CD4-positive, alpha-beta T cell treated with Interleukin-21 for 1 hour (primary cell): Measurements from ENCODE around the gene PTGES2.

ENCODE experiments used
- DNase-seq: peaks from one replicate; pipeline ENCODE4 v3.0.0-alpha.2; 2020

Gene PTGES2

GRCh38 chr9:128127568-128127989 lies at the start of gene PTGES2:
Gene PTGES2, minus strand, starts transcription at chr9:128127729. Its CDS starts 12 bp downstream, at chr9:128127717.
- peak; percentile 87 for DNase-seq

DNA sequence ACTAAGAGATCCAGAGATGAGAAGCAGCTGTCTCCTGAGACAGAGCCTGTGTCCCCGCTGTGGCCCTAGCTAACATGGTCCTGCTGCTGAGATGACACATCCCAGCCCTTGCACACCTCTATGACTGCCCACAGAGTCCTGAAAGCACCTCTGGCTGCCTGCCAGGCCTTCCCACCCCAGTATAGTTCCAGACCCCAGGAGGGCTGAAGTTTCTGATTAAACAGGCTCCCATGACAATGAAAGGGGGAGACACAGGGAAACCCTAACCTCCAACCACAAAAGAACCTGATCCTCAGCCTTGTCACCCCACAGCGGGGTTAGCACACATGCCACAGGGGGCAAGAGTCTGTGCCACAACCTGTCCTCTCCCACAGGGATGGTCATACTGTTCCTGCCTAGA lies 48.2 kb upstream of the PTGES2 start:
- no peak for DNase-seq

- no peak for DNase-seq
These were observed 47.6 kb upstream of the PTGES2 start for GRCh38 chr9:128175102-128175563.

DNA sequence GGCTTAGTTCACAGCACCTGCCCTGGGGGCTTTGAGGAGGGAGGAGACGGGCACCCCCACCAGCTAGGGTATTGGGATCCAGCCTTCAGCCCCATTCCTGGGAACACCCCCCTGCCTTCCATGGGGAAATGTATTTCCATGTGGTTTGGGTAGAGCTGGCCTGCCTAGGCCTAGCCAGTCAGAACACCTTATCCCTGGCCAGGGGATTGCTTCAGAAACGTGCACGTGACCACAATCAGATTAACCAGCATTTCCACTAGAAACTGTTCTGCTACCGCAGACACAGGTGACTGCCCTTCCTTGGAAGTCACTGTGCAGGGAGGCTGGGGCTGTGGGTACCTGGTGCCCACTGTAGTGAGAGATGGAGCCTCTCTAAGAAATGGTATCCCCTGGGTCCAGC lies 46.5 kb upstream of the PTGES2 start:
- DNase-seq: no peak

DNA sequence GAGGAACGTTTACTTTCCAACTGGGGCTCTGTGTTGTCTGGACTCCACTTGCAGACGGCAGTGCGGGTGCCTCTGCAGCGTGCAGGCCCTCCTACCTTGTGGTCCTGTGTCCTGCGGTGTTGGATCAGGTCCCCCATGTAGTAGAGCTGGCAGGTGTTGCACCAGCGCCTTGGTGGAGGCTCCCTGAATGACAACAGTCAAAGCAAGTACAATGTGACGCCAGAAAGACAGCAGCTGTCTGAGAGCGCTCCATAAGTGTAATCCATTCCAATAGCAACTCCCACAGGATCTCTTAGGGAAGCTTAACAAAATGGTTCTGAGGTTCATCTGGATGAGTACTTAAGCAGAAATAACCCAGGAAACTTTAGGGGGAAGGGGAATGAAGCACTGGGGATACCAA lies 42.4 kb upstream of the PTGES2 start:
- no peak for DNase-seq

DNA sequence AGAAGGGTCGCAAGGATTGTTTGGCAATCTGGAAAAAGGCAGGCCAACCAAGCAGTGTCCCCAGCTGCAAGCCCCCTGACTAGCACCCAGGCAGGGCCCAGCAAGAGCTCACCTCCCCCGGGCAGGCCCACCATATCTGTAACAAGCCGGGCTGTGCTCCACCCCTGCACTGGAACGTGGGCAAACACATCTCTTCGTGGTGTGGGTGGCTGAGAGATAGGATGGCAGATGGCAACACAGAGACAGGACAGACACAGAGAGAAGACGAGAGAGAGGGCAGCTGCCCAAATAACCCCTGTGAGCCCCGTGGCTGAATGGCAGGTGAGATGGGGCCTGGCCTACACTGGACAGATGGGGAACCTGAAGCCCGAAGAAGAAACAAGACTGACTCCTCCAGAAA lies 42.0 kb upstream of the PTGES2 start:
- DNase-seq: no peak

DNA sequence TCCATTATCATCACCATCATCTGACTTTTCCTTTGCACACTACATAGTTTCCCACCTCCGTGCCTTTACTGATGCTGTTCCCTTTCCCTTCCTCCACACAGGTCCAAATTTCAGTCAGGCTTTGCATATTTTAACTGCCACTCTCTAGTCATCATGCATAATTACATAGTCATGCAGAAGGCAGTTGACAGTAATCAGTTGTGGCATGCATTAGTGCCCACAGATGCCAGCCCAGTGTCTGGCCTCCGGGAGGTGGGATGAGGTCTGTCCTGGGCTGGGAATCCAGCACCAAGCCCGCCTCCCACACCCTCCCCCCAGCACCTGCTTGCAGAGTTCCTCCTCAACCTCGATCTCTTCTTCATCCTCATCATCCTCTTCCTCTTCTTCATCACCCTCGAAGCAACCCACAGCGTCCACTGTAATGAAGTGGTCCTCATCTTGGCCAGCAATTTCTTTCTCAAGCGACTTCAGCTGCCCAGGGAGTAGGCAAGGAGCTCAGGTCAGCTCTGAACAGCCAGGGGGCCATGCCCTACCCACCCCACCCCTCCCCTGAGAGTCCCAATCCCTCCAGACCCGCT lies 41.3 kb upstream of the PTGES2 start:
- no peak for DNase-seq

GRCh38 chr9:128167209-128167608 lies 39.7 kb upstream of the PTGES2 start:
- no peak for DNase-seq

DNA sequence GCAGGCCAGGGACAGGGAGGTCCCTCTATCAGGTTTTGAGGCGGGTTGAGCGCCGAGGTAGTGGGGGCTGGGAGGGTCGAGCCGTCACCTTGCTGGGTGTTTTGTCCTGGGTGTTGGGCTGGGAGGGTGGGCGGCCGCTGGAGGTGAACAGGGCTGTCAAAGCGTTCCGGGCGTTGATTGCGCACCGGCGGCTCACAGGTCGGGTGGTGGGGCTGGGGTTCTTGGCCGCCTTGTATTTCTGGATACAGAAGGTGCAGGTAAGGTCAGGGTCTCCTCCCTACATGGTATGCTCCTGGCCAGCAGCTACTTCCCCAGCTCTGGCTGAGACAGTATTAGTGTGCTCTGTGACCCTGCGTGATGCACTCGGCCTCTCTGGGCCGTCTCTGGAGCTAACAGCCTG lies 38.6 kb upstream of the PTGES2 start:
- no peak for DNase-seq

DNA sequence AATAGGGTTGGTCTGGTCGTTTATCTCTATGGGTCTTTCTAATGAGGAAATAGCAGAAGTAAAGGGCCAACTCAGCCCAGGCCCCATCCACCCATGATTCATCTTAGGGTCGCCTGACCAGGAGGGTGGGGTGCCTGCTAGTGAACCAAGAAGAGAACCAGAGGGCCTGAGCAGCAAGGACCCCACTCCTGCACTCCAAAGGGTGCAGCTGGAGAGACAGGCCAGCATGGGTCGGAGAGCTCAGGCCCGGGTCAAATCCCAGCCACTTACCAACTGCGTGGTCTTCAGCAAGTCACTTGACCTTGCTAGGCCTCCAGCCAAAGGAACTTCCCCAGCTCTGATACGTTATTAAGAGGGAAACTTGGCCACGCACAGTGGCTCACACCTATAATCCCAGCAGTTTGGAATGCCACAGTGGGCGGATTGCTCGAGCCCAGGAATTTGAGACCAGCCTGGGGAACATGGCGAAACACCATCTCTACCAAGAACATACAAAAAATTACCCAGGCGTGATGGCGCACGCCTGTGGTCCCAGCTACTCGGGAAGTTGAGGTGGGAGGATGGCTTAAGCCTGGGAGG lies 36.9 kb upstream of the PTGES2 start:
- DNase-seq: no peak

GRCh38 chr9:128163523-128164306 lies 36.2 kb upstream of the PTGES2 start:
- no peak for DNase-seq

DNA sequence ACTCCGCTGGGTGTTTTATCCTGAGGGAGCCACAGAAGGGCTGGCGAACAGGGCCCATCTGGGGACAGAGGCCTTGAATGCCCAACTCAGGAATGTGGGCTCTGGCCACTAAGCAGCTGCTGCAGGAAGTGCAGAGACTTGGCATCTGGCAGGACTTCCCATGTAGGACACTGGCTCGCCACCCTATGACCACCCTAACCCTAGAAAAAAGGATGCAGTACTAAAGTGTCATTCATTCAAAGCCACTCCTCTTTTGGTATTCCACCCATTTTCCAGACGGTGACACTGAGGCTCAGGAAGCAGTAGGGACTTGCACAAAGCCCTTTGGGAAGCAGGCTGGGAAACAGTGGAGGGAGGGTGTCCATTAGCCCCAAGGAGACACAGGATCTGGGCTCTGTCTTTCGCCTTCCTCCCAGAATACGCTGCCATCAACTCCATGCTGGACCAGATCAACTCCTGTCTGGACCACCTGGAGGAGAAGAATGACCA lies 35.5 kb upstream of the PTGES2 start:
- no peak for DNase-seq

- DNase-seq: no peak
These were observed 34.9 kb upstream of the PTGES2 start for GRCh38 chr9:128162215-128163026.

GRCh38 chr9:128161215-128161902 lies 33.8 kb upstream of the PTGES2 start:
- no peak for DNase-seq

GRCh38 chr9:128160603-128160987 lies 33.1 kb upstream of the PTGES2 start:
- peak; percentile 20 for DNase-seq

- peak; percentile 93 for DNase-seq
These were observed 32.5 kb upstream of the PTGES2 start, which contains the start of gene BBLN for GRCh38 chr9:128159784-128160602. Gene BBLN, plus strand, starts transcription at chr9:128160265. Its CDS starts 143 bp downstream, at chr9:128160408.

DNA sequence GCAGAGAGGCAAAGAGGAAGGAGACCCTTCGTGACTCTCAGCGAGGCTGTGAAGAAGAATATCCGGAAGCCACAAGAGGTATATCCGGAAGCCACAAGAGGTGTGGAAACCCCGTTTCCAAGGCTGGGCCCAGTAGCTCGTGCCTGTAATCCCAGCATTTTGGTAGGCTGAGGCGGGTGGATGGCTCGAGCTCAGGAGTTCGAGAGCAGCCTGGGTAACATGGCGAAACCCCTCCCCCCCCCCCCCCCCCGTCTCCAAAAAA lies 31.9 kb upstream of the PTGES2 start:
- peak; percentile 77 for DNase-seq

DNA sequence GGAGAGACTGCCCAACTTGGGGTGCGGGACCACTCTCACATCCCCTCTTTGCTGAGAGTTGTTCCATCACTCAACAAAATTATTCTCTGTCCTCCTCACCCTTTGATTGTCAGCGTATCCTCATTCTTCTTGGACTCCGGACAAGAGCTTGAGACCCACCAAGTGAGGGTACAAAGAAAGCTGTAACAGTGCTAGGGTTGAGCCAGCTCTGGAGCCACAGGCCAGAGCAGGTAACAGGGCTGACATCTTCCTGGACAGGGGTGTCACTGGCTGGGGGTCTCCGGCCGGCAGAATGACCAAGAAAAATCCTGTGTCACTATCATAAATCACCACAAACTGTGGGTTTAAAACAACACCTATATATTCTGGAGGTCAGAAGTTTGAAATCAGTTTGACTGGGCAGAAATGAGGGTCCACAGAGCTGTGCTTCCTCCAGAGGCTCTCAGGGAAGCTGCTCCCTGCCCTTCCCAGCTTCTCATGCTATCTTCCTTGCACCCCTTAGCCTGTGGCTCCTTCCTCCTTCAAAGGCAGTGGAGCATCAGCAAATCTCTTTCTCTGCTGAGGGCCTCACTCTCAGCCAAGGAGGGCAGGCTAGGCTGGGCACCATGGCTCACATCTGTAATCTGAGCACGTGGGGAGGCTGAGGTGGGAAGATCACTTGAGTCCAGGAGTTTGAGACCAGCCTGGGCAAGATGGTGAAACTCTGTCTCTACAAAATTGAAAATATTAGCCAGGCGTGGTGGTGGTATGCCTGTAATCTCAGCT lies 28.4 kb upstream of the PTGES2 start:
- no peak for DNase-seq

GRCh38 chr9:128153947-128154695 lies 26.6 kb upstream of the PTGES2 start:
- DNase-seq: no peak
